Kidney epithelial cell (primary cell): ENCODE data around the gene ETV6. TPM values are rescaled to one million over a fixed set of nuclear protein-coding genes. Genes with fewer than 3 reads are reported as not detected.
A peak's percentile ranks its signal among the peaks of the same experiment; 100 is the strongest.

ENCODE experiments used
- DNase-seq: peaks from one replicate; pipeline ENCODE4 v3.0.0-alpha.2; 2010; ENCODE audit warnings: low read depth
- H3K27me3 ChIP-seq: 2 replicates; pipeline ENCODE4 v1.6.0; 2011; ENCODE audit warnings: low read length; ENCODE audit not compliant: control insufficient read depth, insufficient read depth
- H3K36me3 ChIP-seq: 2 replicates; pipeline ENCODE4 v1.5.1; 2011; ENCODE audit warnings: low read length; ENCODE audit not compliant: control insufficient read depth, insufficient read depth
- H3K4me3 ChIP-seq: 2 replicates; pipeline ENCODE4 v1.5.1; 2011; ENCODE audit warnings: low read depth, mild to moderate bottlenecking, control low read depth, low read length
- total RNA-seq: library from RNA; depleted of rRNA; stranded (reverse); fragments of >200 nt; gene quantifications from 2 replicates; pipeline ENCODE4 v1.2.3, GENCODE V29; 2015
- TF ChIP-seq, protein P1 (sequence below): IDR thresholded peaks from 2 replicates; pipeline ENCODE4 v1.5.1; 2011; ENCODE audit warnings: mild to moderate bottlenecking, moderate library complexity, low read length, control low read depth, inconsistent platforms; ENCODE audit not compliant: insufficient read depth, poor library complexity, severe bottlenecking

Gene ETV6
- total RNA-seq, 1 donor from 2014 or later = 17.6 TPM

DNA sequence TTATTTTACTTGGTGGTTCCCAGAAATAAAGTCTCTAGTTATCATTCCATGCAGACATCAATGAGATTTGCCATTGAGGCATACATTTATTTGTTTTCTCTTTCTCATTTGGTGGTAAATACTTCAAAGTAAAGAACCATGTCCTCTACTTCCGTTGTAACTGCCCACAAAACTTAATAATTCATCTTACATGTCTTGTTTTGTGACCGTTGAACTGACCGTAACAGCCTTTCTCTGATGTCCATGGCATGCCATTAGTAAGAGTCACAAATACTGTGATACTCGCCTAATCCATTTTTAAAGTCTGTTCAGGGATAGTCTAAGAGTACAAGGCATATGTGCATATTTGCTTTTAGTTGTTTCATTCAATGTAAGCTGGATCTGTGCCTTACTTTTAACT lies 145.3 kb downstream of the ETV6 start:
- TF ChIP-seq, protein P1, sequence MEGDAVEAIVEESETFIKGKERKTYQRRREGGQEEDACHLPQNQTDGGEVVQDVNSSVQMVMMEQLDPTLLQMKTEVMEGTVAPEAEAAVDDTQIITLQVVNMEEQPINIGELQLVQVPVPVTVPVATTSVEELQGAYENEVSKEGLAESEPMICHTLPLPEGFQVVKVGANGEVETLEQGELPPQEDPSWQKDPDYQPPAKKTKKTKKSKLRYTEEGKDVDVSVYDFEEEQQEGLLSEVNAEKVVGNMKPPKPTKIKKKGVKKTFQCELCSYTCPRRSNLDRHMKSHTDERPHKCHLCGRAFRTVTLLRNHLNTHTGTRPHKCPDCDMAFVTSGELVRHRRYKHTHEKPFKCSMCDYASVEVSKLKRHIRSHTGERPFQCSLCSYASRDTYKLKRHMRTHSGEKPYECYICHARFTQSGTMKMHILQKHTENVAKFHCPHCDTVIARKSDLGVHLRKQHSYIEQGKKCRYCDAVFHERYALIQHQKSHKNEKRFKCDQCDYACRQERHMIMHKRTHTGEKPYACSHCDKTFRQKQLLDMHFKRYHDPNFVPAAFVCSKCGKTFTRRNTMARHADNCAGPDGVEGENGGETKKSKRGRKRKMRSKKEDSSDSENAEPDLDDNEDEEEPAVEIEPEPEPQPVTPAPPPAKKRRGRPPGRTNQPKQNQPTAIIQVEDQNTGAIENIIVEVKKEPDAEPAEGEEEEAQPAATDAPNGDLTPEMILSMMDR = no peak
- H3K36me3 ChIP-seq = no peaks in the 10 kb centered on the region
- DNase-seq = no peak

DNA sequence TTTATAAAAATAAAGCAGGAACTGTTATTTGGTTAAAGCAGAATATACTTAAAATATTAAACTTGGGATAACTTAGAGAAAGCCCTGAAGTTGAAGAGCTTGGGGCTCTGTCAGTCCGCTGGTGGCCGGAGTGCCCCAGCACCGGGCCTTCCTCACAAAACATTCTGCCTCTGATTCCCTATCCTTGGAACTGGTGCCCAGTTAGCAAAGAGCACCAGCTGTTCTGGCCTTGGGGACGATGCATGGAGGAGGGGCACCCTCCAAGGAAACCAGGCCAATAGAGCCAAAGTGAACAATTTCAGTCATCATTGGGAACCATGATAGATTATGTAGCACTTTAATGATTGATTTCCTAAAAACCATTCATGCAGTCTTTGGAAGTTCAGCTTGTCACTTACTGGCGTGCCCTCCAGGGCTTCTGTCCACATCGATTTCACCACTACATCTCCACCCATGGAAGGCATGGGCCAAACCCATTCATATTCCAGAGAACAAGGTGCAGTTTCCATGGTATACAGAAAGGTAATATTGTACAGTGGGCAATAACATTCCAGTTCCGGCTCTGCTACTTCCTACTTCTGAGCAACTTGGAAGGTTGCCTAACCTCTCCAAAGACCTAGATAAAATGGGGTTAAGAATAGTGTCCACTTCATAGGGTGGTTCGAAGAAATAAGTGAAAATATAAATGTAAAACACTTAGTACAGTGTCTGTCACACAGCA lies 145.9 kb downstream of the ETV6 start:
- H3K27me3 ChIP-seq = no peaks in the 10 kb centered on the region
- no peak for DNase-seq
- H3K4me3 ChIP-seq = no peak overlapping the region
- H3K36me3 ChIP-seq = no peaks in the 10 kb centered on the region
- TF ChIP-seq, protein P1 = no peak

More for the DNA sequence above, 145.3 kb downstream of the ETV6 start:
- Histone ChIP-seq H3K27me3 (no peaks in the 10 kb centered on the region), H3K4me3 (no peak overlapping the region)

DNA sequence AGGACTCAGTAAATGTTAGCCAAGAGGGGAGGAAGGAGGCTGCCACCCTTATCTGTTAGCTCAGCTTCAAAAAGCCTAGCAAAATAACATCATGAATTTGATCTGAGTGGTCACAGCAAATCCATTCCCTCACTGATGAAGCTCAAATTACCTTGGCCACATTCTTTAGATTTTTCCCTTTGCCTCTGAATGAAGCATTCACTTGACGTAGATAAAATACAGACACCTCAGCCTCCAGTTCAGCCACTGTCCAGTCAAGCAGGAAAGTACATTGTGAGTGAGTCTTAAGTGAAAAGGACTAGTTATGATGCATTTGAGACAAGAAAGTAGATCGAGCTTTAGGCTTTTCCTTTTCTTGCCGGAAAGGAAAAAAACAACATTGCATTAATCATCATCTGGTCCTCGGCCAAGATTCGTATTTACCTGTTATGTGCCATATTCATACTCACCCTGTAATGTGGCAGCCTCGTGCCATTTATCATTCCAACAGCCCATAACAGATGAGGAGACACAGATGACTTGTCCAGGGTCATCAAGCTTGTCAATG lies 146.5 kb downstream of the ETV6 start:
- TF ChIP-seq, protein P1 = no peak
- no peak overlapping the region for H3K4me3 ChIP-seq
- no peaks in the 10 kb centered on the region for H3K36me3 ChIP-seq
- H3K27me3 ChIP-seq = no peaks in the 10 kb centered on the region
- DNase-seq = peak; percentile 90

DNA sequence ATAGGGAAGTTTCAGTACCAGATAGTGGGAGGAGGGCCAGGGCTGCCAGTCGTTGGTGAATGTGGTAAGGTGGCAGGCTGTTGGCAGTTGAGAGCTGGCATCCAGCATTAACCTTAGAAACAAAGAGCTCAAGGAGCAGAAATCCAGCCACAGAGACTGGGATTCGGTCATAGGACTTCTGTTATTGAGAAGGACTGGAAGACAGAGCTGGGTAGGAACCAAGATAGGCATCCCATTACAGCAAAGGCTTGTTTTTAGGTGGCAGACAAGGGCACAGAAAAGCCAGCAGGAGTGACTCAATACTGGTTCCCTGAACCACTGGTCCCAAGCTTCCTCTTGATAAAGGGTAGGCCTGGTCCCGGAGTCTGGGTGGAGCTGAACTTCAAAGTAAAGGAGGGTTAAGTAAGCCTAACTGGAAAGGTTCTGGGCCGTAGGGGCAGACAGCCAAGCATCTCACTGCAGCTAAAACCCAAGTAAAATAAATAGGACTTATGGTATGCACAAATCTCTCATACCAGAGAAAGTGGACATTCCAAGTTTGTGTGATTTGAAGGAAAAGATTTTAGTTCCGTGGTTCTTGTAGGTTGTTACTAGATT lies 147.9 kb downstream of the ETV6 start:
- no peak overlapping the region for H3K4me3 ChIP-seq
- TF ChIP-seq, protein P1 = no peak
- H3K36me3 ChIP-seq = no peaks in the 10 kb centered on the region
- DNase-seq = no peak
- H3K27me3 ChIP-seq = no peaks in the 10 kb centered on the region

DNA sequence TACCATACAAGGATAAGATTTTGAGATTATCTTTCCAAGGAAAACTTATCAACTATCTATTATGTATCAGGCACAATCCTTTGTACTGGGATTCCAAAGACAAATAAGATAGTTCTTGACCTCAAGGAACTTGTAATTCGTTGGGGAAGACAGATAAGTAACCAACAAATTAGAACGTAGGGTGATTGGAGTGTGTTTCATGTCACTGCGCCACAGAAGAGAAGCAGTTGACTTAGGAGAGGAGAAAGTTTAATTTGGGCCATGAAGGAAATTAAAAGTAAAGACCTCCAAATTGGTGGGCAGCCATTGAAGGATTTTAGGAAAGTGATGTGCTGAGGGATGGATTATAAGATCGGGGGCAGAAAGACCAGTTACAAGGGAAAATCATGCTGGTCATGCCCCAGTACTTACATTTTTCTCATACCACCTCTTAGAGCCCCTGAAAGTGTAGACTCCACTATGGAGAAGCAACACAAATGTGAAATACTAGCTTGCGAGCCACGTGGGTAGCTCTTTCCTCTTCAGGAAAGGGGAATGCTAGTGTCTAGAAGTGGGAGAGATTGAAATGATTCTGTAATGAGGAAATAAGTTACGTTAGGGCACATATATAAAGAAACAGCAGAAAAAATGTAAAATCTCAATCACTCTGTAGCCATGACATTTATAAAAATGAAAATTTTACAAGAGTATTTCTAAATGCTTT lies 148.7 kb downstream of the ETV6 start:
- DNase-seq = no peak
- H3K36me3 ChIP-seq = no peaks in the 10 kb centered on the region
- no peaks in the 10 kb centered on the region for H3K27me3 ChIP-seq
- TF ChIP-seq, protein P1 = no peak
- H3K4me3 ChIP-seq = no peak overlapping the region
